HL-60 (cell line): ENCODE results near the gene NUMB.
"Not testable (repeated sequence)": the region's sequence is repeated elsewhere in the genome, so short reads cannot be mapped to it uniquely, and the experiment has no call there.

ENCODE experiments used
- DNase-seq, 2 experiments: peaks; one replicate each; pipeline ENCODE4 v3.0.0-alpha.2; 2010 to 2020; ENCODE audit warnings: low read depth in 1 of 2, low spot score in 1 of 2
- H3K27ac ChIP-seq: fragments of 250-450 bp; sonication (Bioruptor Pico); replicated peaks from 2 replicates; pipeline ENCODE4 v1.5.1; 2020; ENCODE audit warnings: mild to moderate bottlenecking, moderate library complexity
- H3K27me3 ChIP-seq: fragments of 250-450 bp; sonication (Bioruptor Pico); 2 replicates; pipeline ENCODE4 v1.5.1; 2021; ENCODE audit warnings: mild to moderate bottlenecking, moderate library complexity; ENCODE audit not compliant: insufficient read depth, poor library complexity, severe bottlenecking
- H3K4me3 ChIP-seq: replicated peaks from 2 replicates; pipeline ENCODE4 v1.5.1; 2011; ENCODE audit warnings: mild to moderate bottlenecking, control low read depth, low read length; ENCODE audit not compliant: insufficient read depth
- GABPA ChIP-seq: IDR thresholded peaks from 2 replicates; pipeline ENCODE4 v1.6.1; 2012; ENCODE audit warnings: low read depth
- POLR2AphosphoS5 ChIP-seq: IDR thresholded peaks from 2 replicates; pipeline ENCODE4 v1.6.1; 2012; ENCODE audit warnings: low read depth
- SPI1 ChIP-seq: IDR thresholded peaks from 2 replicates; pipeline ENCODE4 v1.6.1; 2012; ENCODE audit warnings: low read depth, mild to moderate bottlenecking, borderline replicate concordance
- TF ChIP-seq, protein P1 (sequence below): IDR thresholded peaks from 2 replicates; pipeline ENCODE4 v1.6.1; 2012; ENCODE audit warnings: low read depth; ENCODE audit not compliant: insufficient replicate concordance
- TF ChIP-seq, protein P2 (sequence below): IDR thresholded peaks from one replicate; pipeline ENCODE4 v1.5.1; 2011; ENCODE audit warnings: low read length, control low read depth, inconsistent platforms; ENCODE audit not compliant: insufficient read depth

Gene NUMB

DNA sequence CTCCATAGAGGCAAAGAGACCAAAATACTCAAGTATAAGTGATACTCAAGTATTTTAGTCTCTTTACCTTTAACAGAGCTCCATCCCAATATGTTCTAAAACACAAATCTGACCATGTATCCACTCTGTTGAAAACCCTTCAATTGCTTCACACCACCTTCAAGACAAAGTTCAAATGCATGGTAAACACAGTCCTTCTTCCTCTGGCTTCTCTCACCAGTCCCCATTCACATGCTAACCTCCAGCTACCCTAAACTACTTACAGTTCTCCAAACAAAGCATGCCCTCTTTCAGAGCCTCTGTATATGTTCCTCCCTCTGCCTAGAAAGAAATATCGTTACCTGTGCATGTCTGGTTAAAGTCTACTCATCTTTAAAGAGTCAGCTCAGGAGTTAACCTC lies 100.2 kb downstream of the NUMB start:
- Histone ChIP-seq H3K27me3 (no peaks in the 10 kb centered on the region), H3K4me3 (no peak overlapping the region), H3K27ac (no peak overlapping the region)
- TF ChIP-seq, protein P1, sequence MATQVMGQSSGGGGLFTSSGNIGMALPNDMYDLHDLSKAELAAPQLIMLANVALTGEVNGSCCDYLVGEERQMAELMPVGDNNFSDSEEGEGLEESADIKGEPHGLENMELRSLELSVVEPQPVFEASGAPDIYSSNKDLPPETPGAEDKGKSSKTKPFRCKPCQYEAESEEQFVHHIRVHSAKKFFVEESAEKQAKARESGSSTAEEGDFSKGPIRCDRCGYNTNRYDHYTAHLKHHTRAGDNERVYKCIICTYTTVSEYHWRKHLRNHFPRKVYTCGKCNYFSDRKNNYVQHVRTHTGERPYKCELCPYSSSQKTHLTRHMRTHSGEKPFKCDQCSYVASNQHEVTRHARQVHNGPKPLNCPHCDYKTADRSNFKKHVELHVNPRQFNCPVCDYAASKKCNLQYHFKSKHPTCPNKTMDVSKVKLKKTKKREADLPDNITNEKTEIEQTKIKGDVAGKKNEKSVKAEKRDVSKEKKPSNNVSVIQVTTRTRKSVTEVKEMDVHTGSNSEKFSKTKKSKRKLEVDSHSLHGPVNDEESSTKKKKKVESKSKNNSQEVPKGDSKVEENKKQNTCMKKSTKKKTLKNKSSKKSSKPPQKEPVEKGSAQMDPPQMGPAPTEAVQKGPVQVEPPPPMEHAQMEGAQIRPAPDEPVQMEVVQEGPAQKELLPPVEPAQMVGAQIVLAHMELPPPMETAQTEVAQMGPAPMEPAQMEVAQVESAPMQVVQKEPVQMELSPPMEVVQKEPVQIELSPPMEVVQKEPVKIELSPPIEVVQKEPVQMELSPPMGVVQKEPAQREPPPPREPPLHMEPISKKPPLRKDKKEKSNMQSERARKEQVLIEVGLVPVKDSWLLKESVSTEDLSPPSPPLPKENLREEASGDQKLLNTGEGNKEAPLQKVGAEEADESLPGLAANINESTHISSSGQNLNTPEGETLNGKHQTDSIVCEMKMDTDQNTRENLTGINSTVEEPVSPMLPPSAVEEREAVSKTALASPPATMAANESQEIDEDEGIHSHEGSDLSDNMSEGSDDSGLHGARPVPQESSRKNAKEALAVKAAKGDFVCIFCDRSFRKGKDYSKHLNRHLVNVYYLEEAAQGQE = no peak
- TF ChIP-seq, protein P2, sequence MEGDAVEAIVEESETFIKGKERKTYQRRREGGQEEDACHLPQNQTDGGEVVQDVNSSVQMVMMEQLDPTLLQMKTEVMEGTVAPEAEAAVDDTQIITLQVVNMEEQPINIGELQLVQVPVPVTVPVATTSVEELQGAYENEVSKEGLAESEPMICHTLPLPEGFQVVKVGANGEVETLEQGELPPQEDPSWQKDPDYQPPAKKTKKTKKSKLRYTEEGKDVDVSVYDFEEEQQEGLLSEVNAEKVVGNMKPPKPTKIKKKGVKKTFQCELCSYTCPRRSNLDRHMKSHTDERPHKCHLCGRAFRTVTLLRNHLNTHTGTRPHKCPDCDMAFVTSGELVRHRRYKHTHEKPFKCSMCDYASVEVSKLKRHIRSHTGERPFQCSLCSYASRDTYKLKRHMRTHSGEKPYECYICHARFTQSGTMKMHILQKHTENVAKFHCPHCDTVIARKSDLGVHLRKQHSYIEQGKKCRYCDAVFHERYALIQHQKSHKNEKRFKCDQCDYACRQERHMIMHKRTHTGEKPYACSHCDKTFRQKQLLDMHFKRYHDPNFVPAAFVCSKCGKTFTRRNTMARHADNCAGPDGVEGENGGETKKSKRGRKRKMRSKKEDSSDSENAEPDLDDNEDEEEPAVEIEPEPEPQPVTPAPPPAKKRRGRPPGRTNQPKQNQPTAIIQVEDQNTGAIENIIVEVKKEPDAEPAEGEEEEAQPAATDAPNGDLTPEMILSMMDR = no peak
- TF ChIP-seq SPI1 (no peak), GABPA (no peak), POLR2AphosphoS5 (no peak)
- DNase-seq = no peak

DNA sequence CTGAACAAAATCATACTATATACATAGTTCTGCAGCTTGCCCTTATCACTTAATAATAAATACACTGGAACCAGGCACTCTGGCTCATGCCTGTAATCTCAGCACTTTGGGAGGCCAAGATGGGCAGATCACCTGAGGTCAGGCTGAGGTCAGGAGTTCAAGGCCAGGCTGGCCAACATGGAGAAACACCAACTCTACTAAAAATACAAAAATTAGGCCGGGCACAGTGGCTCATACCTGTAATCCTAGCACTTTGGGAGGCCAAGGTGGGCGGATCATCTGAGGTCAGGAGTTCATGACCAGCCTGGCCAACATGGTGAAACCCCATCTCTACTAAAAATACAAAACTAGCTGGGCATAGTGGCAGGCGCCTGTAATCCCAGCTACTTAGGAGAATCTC lies 109.3 kb downstream of the NUMB start:
- not testable (repeated sequence) for H3K27me3 ChIP-seq, DNase-seq, H3K4me3 ChIP-seq, H3K27ac ChIP-seq

DNA sequence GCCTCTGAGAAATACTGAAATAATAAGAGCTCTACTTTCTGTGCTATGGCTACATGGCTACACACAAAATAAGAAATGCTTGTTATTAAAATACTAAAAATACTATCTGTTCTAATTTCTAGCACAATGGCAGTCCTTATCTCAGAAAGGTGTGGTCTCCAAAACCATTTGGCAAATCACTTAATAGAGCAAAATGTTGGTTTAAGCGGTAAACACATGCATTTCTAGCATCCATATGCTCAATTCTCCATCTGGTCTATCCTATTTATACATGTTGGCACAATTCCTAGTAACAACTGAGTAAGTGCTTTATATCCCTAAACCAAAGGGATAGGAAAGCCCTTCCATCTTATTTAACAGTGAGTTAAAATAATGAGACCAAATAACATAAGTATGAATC lies 114.0 kb downstream of the NUMB start:
- DNase-seq = no peak
- Histone ChIP-seq H3K27me3 (no peaks in the 10 kb centered on the region), H3K4me3 (no peak overlapping the region), H3K27ac (no peak overlapping the region)
- TF ChIP-seq, protein P2 = no peak
- TF ChIP-seq, protein P1 = no peak
- no peak for TF ChIP-seq POLR2AphosphoS5
- no peak for TF ChIP-seq SPI1
- no peak for TF ChIP-seq GABPA

DNA sequence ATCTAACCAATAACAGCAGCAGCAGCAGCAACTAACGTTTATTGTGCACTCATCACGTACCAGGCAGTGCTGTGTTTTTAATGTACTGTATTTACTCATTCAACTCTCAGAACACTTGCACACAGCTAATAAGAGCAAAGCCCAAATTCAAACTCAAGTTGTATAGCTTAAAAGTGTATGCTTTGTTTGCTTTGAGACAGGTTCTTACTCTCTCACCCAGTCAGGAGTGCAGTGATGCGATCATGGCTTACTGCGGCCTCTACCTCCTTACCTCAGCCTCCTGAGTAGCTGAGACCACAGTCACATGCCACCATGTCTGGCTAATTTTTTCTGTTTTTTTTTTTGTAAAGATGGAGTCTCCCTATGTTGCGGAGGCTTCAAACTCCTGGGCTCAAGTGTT lies 115.7 kb downstream of the NUMB start:
- TF ChIP-seq, protein P1 = no peak
- TF ChIP-seq GABPA = no peak
- TF ChIP-seq, protein P2 = no peak
- no peak for TF ChIP-seq POLR2AphosphoS5
- TF ChIP-seq SPI1 = no peak
- no peak for DNase-seq
- no peak overlapping the region for H3K27ac ChIP-seq
- no peak overlapping the region for H3K4me3 ChIP-seq
- H3K27me3 ChIP-seq = no peaks in the 10 kb centered on the region
